Stimulated activated CD8-positive, alpha-beta memory T cell treated with anti-CD3 and anti-CD28 coated beads, Interleukin-15, amount 100 ng/mL, for 24 hours (primary cell): ENCODE results near the gene SH3D21.

ENCODE experiments used
- DNase-seq: peaks from one replicate; pipeline ENCODE4 v3.0.0-alpha.2; 2020; ENCODE audit warnings: low read depth

SH3D21 gene

DNA sequence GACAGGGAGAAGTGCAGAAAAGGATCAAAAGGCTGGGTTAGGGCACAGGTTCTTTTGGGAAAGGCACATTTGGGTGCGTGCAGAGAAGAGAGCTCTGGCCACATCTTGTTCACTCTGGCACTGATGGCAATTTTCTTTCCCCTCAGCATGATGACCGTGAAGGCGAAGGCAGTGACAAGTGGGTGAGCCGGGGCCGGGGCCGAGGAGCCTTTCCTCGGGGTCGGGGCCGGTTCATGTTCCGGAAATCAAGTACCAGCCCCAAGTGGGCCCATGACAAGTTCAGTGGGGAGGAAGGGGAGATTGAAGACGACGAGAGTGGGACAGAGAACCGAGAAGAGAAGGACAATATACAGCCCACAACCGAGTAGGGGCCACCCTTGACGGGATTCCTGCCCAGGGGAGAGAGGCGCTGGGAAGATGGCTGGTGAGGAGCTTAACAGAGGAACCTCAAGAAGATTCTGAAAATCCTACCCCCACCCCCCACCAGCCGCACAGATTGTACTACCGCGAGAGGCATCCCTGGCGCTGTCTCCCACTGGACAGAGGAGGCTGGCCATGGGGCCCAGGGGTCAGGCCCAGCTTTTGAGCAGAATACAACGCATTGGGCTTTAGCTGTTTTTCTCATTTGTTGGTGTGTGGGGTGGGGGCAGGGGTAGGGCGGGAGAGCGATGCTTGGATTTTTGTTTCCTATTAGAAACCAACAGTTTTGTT, 2.4 kb upstream of the SH3D21 start:
- no peak for DNase-seq

- DNase-seq = no peak
These were observed 1.6 kb upstream of the SH3D21 start for GRCh38 chr1:36304521-36304920.

- DNase-seq = no peak
These were observed 926 bp upstream of the SH3D21 start for GRCh38 chr1:36304970-36305914.

- DNase-seq = no peak
These were observed 306 bp upstream of the SH3D21 start for GRCh38 chr1:36305915-36306209.

- peak; percentile 76 for DNase-seq
These were observed 811 bp downstream of the SH3D21 start for GRCh38 chr1:36306902-36307456.

- DNase-seq = no peak
These were observed 1.6 kb downstream of the SH3D21 start for GRCh38 chr1:36307601-36308330.

- no peak for DNase-seq
These were observed 3.2 kb downstream of the SH3D21 start for GRCh38 chr1:36309397-36309796.

DNA sequence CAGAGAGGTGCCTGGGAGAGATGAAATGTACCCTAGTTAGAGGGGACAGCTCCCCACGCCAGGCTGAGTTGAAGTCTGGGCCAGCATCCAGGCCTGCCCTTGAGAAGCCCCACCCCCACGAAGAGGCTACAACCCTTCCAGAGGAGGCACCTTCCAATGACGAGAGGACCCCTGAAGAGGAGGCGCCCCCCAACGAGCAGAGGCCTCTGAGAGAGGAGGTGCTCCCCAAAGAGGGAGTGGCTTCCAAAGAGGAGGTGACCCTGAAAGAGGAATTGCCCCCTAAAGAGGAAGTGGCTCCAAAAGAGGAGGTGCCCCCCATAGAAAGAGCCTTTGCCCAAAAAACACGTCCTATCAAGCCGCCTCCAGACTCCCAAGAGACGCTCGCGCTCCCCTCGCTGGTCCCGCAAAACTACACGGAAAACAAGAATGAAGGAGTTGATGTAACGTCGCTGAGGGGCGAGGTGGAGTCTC, 14.2 kb downstream of the SH3D21 start:
- no peak for DNase-seq

DNA sequence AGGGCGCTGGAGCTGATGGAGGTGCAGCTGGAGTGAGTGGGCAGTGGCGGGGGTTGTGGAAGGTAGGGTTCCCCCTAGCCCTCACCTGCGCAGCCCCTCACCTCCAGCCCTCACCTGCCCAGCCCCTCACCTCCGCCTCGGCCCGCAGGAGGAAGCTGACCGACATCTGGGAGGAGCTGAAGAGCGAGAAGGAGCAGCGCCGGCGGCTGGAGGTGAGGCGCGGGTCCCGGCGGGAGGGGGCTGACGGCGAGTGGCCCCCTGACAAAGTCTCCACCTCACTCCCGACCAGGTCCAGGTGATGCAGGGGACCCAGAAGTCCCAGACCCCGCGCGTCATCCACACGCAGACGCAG, 14.6 kb downstream of the SH3D21 start:
- no peak for DNase-seq

GRCh38 chr1:36321119-36321951, 15.2 kb downstream of the SH3D21 start:
- no peak for DNase-seq

GRCh38 chr1:36322041-36322785, 16.0 kb downstream of the SH3D21 start:
- no peak for DNase-seq

GRCh38 chr1:36322786-36323635, 16.8 kb downstream of the SH3D21 start:
- peak; percentile 24 for DNase-seq

- no peak for DNase-seq
These were observed 17.6 kb downstream of the SH3D21 start, which contains the start of gene EVA1B for GRCh38 chr1:36323636-36324352. EVA1B (minus strand) TSS chr1:36323645; CDS start chr1:36323037, 608 bp downstream.

GRCh38 chr1:36324353-36324703, 18.2 kb downstream of the SH3D21 start:
- no peak for DNase-seq

- no peak for DNase-seq
These were observed 20.3 kb downstream of the SH3D21 start for GRCh38 chr1:36326499-36326898.

- DNase-seq = no peak
These were observed 21.4 kb downstream of the SH3D21 start for GRCh38 chr1:36327421-36328087.

GRCh38 chr1:36328088-36328480, 21.9 kb downstream of the SH3D21 start:
- DNase-seq = no peak

GRCh38 chr1:36328713-36329112, 22.5 kb downstream of the SH3D21 start:
- no peak for DNase-seq

- DNase-seq = no peak
These were observed 23.6 kb downstream of the SH3D21 start for GRCh38 chr1:36329817-36330216.
